HG03060 (cell line): ENCODE data around the gene IGSF6.
"Not testable (repeated sequence)": the region's sequence is repeated elsewhere in the genome, so short reads cannot be mapped to it uniquely, and the experiment has no call there.

ENCODE experiments used
- ATAC-seq: cut with Tn5 transposase; IDR thresholded peaks from one replicate; pipeline ENCODE4 v1.9.1; 2021; ENCODE audit warnings: low read depth, moderate number of reproducible peaks; ENCODE audit not compliant: unreplicated experiment

IGSF6 gene

DNA sequence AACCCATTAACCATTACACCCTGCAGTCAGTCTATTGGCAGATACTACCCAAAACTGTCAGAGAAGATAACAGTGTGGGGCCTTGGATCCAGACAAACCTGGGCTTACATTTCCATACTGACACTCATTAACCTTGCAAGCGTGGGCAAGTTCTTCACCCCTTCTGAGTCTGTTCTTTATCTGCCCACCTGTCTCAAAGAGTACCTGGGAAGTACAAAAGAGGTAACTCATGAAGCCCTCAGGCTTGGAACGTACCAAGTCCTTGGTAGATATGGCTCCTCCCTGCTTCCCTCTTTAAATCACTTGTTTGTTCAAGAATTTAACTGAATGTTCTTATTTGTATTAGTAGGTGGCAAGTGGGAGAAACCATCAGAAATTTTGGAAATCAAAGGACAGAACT is 2.5 kb upstream of the IGSF6 start:
- ATAC-seq, result no peak

GRCh38 chr16:21654466-21654865 is 2.1 kb upstream of the IGSF6 start:
- no peak for ATAC-seq

GRCh38 chr16:21653571-21653970 is 1.2 kb upstream of the IGSF6 start:
- ATAC-seq, result no peak

DNA sequence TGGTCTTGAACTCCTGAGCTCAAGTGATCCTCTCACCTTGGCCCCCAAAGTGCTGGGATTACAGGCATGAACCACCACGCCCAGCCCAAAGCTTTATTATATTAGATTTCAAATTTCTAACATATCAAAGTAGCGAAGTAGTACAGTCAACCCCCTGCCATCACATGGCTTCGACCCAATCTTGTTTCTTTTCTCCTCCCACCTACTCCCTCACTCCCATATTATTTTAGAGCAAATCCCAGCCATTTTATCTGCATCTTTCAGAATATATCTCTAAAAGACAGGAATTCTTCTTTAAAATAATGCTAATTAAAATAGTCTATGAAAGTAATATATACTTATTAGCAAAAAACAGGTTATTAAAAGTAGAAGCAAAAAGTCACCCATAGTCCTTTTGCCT is 893 bp downstream of the IGSF6 start:
- ATAC-seq, result no peak

DNA sequence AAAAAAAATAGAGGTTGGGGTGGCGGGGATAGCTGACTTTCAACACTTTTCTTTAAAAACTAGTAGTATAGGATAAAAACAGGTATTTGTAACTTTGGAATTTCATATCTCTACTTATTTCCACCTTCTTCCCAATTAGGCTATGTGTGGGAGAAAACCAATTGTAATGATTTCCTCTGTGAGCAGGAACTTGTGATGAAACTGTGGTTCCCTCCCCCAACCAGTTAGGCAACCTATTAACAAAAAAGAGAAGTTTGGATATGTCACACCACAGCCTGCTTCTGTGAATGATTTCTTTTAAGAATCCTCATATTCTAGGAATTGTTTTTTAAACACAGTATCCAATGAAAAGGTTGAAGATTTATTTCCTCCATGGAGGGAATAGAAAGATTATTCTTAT is 1.9 kb downstream of the IGSF6 start:
- ATAC-seq, result no peak

- ATAC-seq, result not testable (repeated sequence)
Observed at GRCh38 chr16:21649826-21650406, 2.5 kb downstream of the IGSF6 start.

- ATAC-seq, result peak; percentile 3
Observed at GRCh38 chr16:21647562-21648164, 4.7 kb downstream of the IGSF6 start.

- peak; percentile 79 for ATAC-seq
Observed at GRCh38 chr16:21646721-21647561, 5.5 kb downstream of the IGSF6 start.

- ATAC-seq, result no peak
Observed at GRCh38 chr16:21646091-21646490, 6.3 kb downstream of the IGSF6 start.

DNA sequence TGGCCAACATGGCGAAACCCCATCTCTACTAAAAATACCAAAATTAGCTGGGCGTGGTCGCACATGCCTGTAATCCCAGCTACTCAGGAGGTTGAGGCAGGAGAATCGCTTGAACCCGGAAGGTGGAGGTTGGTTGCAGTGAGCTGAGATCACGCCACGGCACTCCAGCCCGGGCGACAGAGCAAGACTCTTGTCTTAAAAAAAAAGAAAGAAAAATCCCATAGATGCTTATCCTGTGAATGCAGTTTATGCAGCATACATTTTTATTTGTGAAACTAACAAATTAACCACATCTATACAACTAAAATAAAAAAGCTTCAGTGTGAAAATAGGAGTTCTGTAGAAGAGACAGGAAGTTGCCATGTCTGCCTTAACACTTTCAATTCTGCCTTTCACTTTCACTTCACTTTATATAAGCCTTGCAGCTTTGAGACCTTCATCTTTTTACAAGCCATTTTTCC is 7.1 kb downstream of the IGSF6 start:
- ATAC-seq, result peak; percentile 30

DNA sequence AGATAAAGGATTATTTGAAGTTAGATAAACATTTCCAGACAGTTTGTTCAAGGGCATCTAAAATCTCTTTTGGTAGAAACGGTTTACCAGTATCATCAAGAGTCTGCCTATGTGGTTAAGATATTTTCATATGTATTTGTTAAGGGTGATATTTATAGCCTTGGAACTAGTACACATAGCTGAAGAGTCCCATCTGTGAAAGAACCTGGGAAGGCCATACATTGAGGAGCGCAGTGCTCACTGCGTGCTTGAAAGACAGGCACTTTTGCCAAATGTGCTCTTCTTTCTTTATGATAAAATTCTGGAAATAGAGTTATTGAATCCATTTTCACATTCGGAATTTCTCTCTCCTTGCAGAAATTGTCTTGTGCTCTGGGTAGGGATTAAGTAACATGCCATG is 7.7 kb downstream of the IGSF6 start:
- no peak for ATAC-seq

GRCh38 chr16:21643785-21644184 is 8.6 kb downstream of the IGSF6 start:
- no peak for ATAC-seq

DNA sequence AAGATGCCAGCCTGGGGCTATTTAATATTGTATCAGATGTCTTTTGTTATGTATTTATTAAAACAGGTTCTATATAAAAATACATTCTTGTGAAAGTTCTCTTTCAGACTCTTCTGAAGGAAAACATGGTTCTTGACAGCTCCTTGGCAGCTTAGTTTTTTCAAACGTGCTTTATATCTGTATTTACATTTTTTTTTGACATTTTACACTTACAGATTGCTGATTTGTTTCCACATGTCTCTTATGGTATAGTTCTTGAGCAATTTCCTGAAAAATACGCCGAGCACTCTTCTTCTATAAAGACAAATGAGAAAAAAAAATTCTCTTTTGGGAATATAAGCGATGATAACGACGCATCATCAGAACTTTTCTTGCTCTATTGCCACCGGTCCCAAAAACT is 9.5 kb downstream of the IGSF6 start:
- ATAC-seq, result no peak

DNA sequence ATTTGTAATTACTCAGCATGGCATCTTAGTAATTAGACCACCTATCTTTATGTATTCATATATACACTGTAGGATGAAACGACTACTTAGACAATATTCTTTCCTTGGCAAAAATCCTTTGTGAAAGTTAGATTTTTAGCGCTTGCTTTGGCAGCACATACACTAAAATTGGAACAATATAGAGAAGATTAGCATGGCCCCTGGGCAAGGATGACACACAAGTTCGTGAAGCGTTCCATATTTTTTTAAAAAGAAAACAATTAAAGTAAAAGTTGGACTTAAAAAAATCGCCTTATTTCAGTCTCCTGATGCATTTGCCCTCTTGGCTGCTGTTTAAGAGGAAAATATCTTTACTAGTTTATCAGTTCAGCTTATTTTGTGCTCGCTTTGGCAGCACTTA is 10.5 kb downstream of the IGSF6 start:
- no peak for ATAC-seq

- ATAC-seq, result no peak
Observed at GRCh38 chr16:21639493-21639892, 12.9 kb downstream of the IGSF6 start.

- ATAC-seq, result no peak
Observed at GRCh38 chr16:21638573-21638975, 13.8 kb downstream of the IGSF6 start.

- no peak for ATAC-seq
Observed at GRCh38 chr16:21637032-21637968, 15.1 kb downstream of the IGSF6 start.

DNA sequence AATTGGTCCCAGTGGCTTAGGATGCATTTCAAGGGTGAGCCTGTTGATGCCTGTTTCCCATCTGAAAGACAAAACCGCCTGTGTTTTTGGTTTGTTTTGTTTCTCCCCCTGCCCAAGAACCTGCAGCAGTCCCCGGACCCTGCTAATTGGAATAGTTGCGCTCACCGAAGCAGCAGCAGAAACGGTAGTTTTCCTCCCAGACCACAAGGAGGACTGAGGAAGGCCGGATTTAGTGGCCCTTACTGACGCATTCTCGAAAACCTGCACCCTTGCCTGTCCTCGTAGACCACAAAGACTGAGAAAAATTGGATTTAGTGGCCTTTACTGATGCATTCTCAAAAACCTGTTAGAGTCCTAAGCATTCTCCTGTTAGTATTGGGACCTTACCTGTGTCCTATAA is 16.7 kb downstream of the IGSF6 start:
- not testable (repeated sequence) for ATAC-seq

DNA sequence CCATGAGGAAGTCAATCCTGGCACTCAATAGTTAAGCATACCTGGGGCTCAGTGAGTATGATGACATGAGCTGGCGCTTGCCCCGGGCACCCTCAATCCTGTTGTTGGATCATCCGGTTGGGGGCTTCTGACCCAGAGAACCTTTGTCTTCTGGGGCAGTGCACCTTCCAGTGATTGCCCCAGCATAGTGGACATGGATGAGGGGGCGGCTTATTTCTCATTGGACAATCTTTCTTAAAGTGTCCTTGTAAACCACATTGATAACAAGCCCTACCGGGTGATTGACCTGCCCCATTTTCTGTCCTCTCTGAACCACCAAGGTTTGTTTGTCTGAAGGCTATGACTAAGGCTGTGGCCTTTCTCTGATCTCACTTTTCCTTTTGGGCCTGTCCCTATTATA is 18.2 kb downstream of the IGSF6 start:
- no peak for ATAC-seq

DNA sequence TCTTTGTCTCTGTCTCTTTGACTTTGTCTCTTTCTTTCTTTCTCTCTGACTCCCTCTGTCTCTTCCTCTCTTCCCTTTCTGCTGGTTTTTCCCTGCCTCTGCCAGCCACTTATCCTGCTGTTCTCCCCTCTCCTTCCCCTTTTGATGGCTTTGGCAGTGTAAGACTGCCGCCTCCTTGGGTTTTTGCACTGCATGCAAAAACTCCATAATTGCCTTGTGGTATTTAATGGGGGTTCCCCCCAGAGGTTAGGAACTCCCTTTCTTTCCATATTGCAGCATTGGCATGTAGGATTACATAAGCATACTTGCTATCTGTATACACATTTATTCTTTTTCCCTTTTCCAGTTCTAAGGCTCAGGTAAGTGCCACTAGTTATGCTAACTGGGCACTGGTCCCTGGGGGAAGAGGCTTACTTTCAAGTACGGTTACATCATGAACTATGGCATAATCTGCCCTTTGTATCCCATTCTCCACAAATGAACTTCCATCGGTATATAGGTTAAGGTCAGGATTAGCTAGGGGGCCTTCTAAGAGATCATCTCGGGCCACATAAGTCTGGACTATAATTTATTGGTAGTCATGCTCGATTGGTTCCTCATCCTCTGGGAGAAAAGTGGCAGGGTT is 20.3 kb downstream of the IGSF6 start:
- ATAC-seq, result not testable (repeated sequence)
